ENCODE results near the gene SEH1L. TPM values are rescaled to one million over a fixed set of nuclear protein-coding genes. Genes with fewer than 3 reads are reported as not detected.
"Not testable (repeated sequence)": the region's sequence is repeated elsewhere in the genome, so short reads cannot be mapped to it uniquely, and the experiment has no call there.

The SEH1L gene, protein sequence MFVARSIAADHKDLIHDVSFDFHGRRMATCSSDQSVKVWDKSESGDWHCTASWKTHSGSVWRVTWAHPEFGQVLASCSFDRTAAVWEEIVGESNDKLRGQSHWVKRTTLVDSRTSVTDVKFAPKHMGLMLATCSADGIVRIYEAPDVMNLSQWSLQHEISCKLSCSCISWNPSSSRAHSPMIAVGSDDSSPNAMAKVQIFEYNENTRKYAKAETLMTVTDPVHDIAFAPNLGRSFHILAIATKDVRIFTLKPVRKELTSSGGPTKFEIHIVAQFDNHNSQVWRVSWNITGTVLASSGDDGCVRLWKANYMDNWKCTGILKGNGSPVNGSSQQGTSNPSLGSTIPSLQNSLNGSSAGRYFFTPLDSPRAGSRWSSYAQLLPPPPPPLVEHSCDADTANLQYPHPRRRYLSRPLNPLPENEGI
- total RNA-seq (2014; rRNA removed): 61.2 TPM in 2 replicates
- Bru-seq, nascent RNA: percentile 87 among the genes with signal in this experiment
- BruChase-seq, experiment 1, labeled RNA remaining after a 6-hour chase: percentile 93 among the genes with signal in this experiment
- BruChase-seq, experiment 2, labeled RNA remaining after a 2-hour chase: percentile 92 among the genes with signal in this experiment
- long read RNA-seq, transcript SEH1L-201 (9 exons, 3,494 nt): major isoform, 228 of 272 reads
- long read RNA-seq, partial matches to known transcripts: 24 of 272 reads
- long read RNA-seq, other reads (novel, unspliced or antisense): 20 of 272 reads

DNA sequence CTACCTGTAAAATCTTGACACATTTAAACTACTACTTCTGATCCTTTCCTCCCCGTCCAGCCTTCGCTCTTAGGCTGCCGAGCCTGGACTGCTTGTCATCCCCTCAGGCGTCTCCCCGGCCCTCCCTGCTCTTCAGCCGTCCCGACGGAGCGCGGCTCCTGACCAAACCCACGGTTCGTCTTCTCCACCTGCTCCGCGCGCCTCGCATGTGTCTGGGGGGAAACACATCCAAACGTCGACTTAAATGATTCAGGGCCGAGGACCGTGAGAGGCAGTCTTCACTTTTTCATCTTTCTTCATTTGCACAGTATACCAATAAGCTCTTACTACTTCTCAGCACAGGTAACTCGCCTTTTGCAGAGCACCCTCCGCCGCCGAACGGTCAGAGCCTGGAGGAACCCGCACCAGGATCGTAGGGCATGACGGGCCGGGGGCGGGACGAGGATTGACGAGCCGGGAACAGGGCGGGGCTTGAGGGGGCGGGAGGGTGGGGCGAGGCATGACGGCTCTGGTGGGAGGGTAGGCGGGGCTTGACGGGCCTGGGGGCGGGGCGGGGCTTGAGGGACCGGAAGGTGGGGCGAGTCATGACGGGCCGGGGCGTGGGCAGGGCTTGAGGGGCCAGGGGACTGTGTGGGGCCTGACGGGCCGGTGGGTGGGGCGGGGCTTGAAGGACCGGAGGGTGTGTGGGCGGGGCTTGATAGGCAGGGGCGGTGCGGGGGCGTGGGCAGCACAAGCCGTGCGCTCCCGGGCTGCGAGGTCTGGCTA, at the start of gene SEH1L:
SEH1L (plus strand) TSS at position 727 of the 765 bp plus-strand sequence. CDS start 111 bp downstream, outside the sequence.
- H3K4me2 ChIP-seq (ENCODE audit: low read length): peak within 1 kb of the TSS; percentile 96
- peak within 1 kb of the TSS; percentile 96 for H3K27ac ChIP-seq (ENCODE audit: low read length)
- peak; percentile 88 for ATAC-seq

DNA sequence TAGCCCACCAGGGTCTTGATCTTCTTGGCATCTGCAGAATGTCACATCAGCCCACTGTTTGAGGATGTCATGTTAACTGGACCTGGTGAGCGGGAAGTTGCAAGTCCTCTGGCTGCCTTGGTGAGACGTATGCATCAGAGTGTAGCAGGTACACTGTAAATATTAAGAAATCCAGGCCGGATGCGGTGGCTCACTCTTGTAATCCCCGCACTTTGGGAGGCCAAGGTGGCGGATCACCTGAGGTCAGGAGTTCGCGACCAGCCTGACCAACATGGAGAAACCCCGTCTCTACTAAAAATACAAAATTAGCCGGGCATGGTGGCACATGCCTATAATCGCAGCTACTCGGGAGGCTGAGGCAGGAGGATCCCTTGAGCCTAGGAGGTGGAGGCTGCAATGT, 46.6 kb upstream of the SEH1L start:
- H3K9me3 ChIP-seq (ENCODE audit: low read length); BruUV-seq (replicated peaks); H3K4me3 ChIP-seq (ENCODE audit: low read length); H3K36me3 ChIP-seq (ENCODE audit: low read depth, low read length); H3K4me1 ChIP-seq (ENCODE audit: insufficient read depth, low read length); H3K79me2 ChIP-seq (ENCODE audit: low read length); H3K27ac ChIP-seq (ENCODE audit: low read length); H3K9me2 ChIP-seq (replicated peaks; ENCODE audit: low read length); H3K4me2 ChIP-seq (ENCODE audit: low read length); ATAC-seq; H3K27me3 ChIP-seq (ENCODE audit: low read length); intact Hi-C loops (cut with micrococcal nuclease); H2AFZ ChIP-seq (ENCODE audit: low read length); H3K9ac ChIP-seq (ENCODE audit: low read length); H4K20me1 ChIP-seq (ENCODE audit: low read length); CTCF ChIA-PET; POLR2A ChIA-PET (ENCODE audit: unreplicated experiment); H3F3A ChIP-seq (ENCODE audit: low read length, unreplicated experiment); DNase-seq: not testable (repeated sequence)

More for the DNA sequence above, at the start of gene SEH1L:
- Histone ChIP-seq H2AFZ (ENCODE audit: low read length) (peak within 1 kb of the TSS; percentile 92), H3K4me1 (ENCODE audit: insufficient read depth, low read length) (peaks cover 23% of the 10 kb centered on the region), H3K4me3 (ENCODE audit: low read length) (peak within 1 kb of the TSS; percentile 90), H4K20me1 (ENCODE audit: low read length) (peaks cover 13% of the 10 kb centered on the region; the same call in 1 of the 2 replicates), H3F3A (ENCODE audit: low read length, unreplicated experiment) (no peaks in the 10 kb centered on the region), H3K79me2 (ENCODE audit: low read length) (peaks cover 59% of the 10 kb centered on the region), H3K27me3 (ENCODE audit: low read length) (no peaks in the 10 kb centered on the region), H3K36me3 (ENCODE audit: low read depth, low read length) (peaks cover 6% of the 10 kb centered on the region; the same call in 1 of the 2 replicates), H3K9ac (ENCODE audit: low read length) (peak within 1 kb of the TSS; percentile 94), H3K9me2 (replicated peaks; ENCODE audit: low read length) (no peaks in the 10 kb centered on the region), H3K9me3 (ENCODE audit: low read length) (no peaks in the 10 kb centered on the region)
- peak; percentile 95 for DNase-seq
- ChIA-PET CTCF (interaction anchor here (0.6 kb wide), 1 partner anchor 245 kb away, joined by 5 read pairs; the partner anchor contains the start of genes CEP76 and PSMG2), POLR2A (ENCODE audit: unreplicated experiment) (interaction anchor here (0.6 kb wide), 1 partner anchor 64 kb away, joined by 4 read pairs; no protein-coding TSS in a partner anchor)
- TSS peak; percentile 94 for BruUV-seq (replicated peaks)
- TF ChIP-seq CTCF (conservative IDR thresholded peaks at IDR 0.05; ENCODE audit: low read depth, low read length) (no peak), EZH2phosphoT487 (IDR thresholded peaks at IDR 0.05; ENCODE audit: borderline replicate concordance, low read length) (no peak), EZH2 (IDR thresholded peaks at IDR 0.05; ENCODE audit: low read length, unreplicated experiment) (no peak)
- intact Hi-C loops (cut with micrococcal nuclease): loop anchor here (2.0 to 5.0 kb wide), 2 partner anchors 43 to 570 kb away; partner anchors contain the start of genes AFG3L2 and CEP192

GRCh38 chr18:12904012-12904516, 43.7 kb upstream of the SEH1L start:
- TF ChIP-seq EZH2 (IDR thresholded peaks at IDR 0.05; ENCODE audit: low read length, unreplicated experiment) (no peak), CTCF (conservative IDR thresholded peaks at IDR 0.05; ENCODE audit: low read depth, low read length) (no peak), EZH2phosphoT487 (IDR thresholded peaks at IDR 0.05; ENCODE audit: borderline replicate concordance, low read length) (no peak)
- Histone ChIP-seq H2AFZ (ENCODE audit: low read length) (no peak overlapping the region), H4K20me1 (ENCODE audit: low read length) (no peaks in the 10 kb centered on the region), H3K27ac (ENCODE audit: low read length) (no peak overlapping the region), H3K36me3 (ENCODE audit: low read depth, low read length) (no peaks in the 10 kb centered on the region), H3K9ac (ENCODE audit: low read length) (no peak overlapping the region), H3K4me2 (ENCODE audit: low read length) (no peak overlapping the region), H3K4me3 (ENCODE audit: low read length) (no peak overlapping the region), H3F3A (ENCODE audit: low read length, unreplicated experiment) (no peaks in the 10 kb centered on the region), H3K27me3 (ENCODE audit: low read length) (peaks cover 23% of the 10 kb centered on the region), H3K79me2 (ENCODE audit: low read length) (no peaks in the 10 kb centered on the region), H3K9me3 (ENCODE audit: low read length) (no peaks in the 10 kb centered on the region), H3K9me2 (replicated peaks; ENCODE audit: low read length) (no peaks in the 10 kb centered on the region), H3K4me1 (ENCODE audit: insufficient read depth, low read length) (no peaks in the 10 kb centered on the region)
- BruUV-seq (replicated peaks): no TSS peak
- CTCF ChIA-PET: no interaction called here
- DNase-seq: no peak
- intact Hi-C loops (cut with micrococcal nuclease): no loop called here
- POLR2A ChIA-PET (ENCODE audit: unreplicated experiment): interaction anchor here (0.6 to 0.7 kb wide), 2 partner anchors 20 to 163 kb away, joined by 3 to 17 read pairs; partner anchors contain the start of gene PTPN2
- no peak for ATAC-seq

Data from PC-3 (cell line).